Measurements from ENCODE around the gene WDR33.
A peak's percentile ranks its signal among the peaks of the same experiment; 100 is the strongest.

Gene WDR33

DNA sequence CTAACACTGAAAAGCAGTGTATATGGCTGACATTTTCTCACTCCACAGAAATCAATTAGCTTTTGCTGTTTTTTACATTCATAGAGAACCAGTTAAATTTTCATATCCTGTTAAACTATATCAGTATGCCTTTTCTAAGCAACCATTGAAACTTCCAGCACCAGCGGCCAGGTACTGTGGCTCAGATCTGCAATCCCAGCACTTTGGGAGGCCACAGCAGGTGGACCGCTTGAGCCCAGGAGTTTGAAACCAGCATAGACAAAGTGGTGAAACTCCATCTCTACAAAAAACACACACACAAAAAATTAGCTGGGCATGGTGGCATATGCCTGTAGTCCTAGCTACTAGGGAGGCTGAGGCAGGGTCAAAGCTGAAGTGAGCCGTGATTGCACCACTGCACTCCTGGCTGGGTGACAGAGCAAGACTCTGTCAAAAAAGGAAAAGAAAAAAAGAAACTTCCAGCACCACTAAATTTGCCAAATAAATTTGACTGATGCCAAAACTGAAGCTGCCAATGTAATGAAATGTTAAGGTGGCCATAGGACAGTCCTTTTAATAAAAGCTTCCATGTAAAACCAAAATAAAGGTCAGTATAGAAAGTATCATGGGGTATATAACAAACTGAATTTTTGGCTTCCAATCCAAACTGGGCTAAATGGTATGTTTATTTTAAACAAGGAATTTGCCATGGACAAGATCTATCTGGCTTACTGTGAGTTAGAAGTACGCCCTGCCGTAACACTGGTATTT is 106.2 kb downstream of the WDR33 start:
- no peak for DNase-seq
- in situ Hi-C loops (cut with HindIII; ENCODE audit: low pct_ligation_motif_present, low pct_unique_long_range_greater_than_20kb, low sequenced_read_pairs) = no loop called here

DNA sequence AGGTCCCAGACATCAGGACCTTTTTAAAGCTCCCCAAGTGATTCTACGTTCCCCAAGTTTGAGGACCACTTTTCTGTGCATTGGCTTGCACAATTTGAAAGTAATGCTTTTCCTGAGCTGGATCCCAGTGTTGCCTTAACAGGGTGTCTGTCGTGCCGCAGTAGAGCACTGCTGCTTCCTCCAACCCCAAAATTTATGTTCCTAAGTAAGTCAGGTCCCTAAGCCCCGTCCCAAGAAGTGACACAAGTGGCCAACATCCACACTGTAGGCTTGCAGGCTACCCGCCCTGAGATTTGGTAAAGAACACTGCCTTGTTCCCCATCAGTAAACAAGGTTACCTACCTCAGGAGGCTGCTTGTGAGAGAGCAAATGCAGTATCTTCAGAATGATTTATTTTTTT is 107.7 kb downstream of the WDR33 start:
- in situ Hi-C loops (cut with HindIII; ENCODE audit: low pct_ligation_motif_present, low pct_unique_long_range_greater_than_20kb, low sequenced_read_pairs) = no loop called here
- DNase-seq = no peak

DNA sequence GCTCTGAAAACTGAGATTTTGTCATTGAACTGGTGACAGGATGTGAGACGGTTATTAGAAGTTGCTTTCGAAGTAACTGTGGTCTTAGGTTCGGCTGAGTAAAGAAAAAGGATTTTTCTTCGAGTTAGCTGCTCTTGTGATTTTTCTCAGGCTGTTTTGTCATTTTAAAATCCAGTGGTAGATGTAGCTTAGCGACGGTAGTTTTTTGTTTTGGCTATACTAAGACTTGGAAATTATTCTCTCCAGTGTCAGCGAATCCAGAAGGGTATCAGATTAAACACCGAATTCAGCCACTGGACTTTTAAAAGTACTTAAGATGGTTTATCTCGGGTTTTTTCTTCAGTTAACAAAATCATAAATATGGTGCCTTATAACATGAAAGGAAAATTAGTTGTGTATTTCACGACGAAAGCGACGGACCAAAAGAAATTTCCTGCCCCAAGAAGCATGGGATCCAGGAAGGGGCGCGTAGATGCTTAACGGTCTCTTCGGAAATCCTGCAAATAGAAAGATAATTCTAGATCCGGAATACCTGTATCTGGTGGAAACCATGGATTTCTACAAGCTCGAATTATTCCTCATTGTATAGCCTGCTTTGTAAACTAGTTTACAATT is 108.5 kb downstream of the WDR33 start:
- DNase-seq = no peak
- in situ Hi-C loops (cut with HindIII; ENCODE audit: low pct_ligation_motif_present, low pct_unique_long_range_greater_than_20kb, low sequenced_read_pairs) = no loop called here

DNA sequence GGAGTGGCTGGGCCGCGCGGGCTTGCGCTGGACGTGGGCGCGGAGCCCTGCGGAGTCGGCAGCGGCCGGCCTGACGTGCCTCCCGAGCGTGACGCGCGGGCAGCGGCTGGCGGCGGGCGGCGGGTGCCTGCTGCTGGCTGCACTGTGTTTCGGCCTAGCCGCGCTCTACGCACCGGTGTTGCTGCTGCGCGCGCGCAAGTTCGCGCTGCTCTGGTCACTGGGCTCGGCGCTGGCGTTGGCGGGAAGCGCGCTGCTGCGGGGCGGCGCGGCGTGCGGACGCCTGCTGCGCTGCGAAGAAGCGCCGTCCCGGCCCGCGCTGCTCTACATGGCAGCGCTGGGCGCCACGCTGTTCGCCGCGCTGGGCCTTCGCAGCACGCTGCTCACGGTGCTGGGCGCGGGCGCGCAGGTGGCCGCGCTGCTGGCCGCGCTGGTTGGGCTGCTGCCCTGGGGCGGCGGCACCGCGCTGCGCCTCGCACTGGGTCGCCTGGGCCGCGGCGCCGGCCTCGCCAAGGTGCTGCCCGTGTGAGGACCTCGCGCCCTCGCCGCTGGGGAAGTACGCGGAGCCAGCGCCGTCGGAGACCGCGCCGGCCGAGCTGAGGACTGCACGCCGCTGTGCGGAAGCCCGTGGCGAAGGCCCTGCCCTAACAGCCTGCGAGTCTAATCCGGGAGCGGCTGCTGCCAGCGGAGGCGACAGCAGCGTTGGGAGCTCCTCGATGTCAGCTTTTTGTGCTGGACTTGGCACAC is 109.1 kb downstream of the WDR33 start:
- peak; percentile 80 for DNase-seq
- in situ Hi-C loops (cut with HindIII; ENCODE audit: low pct_ligation_motif_present, low pct_unique_long_range_greater_than_20kb, low sequenced_read_pairs) = no loop called here

DNA sequence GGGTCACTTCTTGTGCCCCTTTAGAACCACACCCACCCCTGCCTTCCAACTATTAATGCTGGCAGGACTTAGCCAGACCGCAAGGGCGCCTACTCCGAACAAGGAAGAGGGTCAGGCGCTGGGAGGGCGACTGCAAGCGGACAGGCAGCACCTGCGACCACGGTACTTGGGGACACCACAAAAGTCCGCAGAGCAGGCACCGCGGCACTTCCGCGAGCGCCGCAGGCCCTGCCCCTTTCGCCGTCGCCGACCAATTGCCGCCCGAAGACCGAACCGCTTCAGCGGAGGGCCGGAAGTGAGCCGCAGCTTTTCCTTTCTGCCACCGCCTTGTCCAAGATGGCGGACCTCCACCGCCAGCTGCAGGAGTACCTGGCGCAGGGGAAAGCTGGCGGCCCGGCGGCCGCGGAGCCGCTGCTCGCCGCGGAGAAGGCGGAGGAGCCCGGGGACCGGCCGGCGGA is 109.7 kb downstream of the WDR33 start, which contains the start of gene SFT2D3:
SFT2D3 (plus strand) TSS at position 305 of the 458 bp plus-strand sequence; CDS start at position 337, 32 bp downstream.
- DNase-seq = peak; percentile 90
- in situ Hi-C loops (cut with HindIII; ENCODE audit: low pct_ligation_motif_present, low pct_unique_long_range_greater_than_20kb, low sequenced_read_pairs) = no loop called here

DNA sequence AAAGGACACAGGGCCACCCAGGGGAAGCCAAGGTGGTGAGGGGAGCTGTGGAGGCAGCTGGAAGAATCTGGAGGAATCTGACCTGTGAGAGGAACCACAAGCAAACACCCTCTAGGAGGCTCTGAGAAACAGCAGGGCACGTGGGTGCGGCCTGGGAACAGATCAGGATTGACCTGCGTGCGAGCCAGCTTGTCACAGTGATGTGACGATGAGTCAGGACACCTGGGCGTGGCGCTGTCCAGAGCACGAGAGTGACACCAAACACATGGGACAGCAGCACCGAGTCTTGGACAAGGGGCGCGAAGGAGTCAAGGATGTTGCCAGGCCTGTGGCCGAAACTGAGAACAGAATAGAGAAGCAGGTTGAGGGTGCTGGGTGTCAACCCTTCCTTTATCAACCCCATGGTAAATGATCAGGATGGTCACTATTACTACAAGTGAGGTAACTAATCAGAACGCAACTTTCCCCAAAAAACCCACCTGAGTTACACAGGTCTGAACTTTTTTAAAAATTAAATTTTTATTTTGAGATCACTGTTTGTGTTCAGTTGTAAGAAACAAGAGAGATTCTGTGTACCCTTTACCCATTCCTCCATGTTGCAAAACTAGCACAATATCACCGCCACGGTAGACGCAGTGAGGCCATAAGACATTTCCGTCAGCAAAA is 110.3 kb downstream of the WDR33 start:
- in situ Hi-C loops (cut with HindIII; ENCODE audit: low pct_ligation_motif_present, low pct_unique_long_range_greater_than_20kb, low sequenced_read_pairs) = no loop called here
- no peak for DNase-seq

DNA sequence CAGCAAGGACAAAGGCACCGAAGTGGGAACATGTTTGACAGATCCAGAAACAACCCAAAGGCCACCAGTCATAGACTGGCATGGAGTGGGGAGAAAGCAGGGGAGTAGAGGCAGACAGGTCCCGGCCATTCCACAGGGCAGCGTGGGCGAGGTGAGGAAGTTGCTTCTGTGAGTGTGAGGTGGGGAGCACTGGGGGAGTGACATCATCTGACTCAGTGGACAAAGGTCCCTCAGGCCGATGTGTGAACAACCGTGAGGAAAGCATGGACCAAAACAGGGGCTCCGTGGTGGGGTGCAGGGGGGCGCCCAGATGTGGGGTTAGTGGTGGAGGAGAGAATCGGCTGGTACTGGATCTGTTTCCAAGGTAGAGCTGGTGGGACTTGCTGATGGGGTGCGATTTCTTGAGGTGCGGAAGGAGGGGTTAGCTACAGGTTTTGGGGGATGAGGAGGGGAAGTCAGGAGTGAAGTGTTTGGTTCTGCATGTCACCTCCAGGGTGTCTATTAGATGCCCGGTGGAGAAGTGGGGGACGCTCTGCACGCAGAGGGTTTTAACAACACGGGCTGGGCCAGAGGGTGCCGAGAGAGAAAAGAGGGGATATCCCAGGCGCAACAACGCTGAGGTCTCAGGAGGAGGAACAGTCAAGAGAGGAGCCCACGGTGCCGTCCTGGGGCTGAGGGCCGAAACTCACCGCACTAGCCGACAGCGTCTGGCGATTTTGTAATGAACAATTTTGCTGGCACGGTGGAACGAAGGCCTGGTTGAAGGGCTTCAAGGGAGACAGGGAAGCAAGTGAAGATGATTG is 112.2 kb downstream of the WDR33 start:
- in situ Hi-C loops (cut with HindIII; ENCODE audit: low pct_ligation_motif_present, low pct_unique_long_range_greater_than_20kb, low sequenced_read_pairs) = no loop called here
- no peak for DNase-seq

DNA sequence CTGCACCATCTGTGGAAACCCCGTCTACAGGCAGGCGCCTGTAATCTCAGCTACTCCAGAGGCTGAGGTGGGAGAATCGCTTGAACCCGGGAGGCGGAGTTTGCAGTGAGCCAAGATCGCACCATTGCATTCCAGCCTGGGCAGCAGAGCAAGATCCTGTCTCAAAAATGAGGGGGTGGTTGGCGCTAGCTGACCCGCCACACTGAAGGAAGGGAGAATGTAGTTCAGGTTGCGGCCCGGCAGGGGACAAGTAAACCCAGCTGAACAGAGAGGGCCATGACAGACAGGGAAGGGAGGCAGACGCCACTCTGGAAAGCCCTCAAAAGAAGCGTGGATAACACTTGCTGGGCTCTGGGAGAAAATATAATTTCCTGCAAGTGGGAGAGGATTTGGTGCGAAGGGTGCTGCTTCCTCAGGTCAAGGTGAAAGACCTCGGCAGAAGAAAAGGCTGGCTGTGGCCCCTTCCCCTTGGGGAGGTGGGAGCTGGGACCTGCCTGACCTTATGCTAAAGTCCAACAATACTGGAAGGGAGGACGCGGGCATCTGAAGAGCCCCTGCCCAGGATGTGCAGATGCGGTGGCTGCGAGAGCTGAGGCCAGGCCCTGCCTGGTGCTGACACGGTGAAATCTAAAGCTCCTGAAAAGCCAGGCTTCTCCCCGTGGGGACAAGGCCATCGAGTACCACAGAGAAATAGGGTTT is 113.3 kb downstream of the WDR33 start:
- in situ Hi-C loops (cut with HindIII; ENCODE audit: low pct_ligation_motif_present, low pct_unique_long_range_greater_than_20kb, low sequenced_read_pairs) = no loop called here
- no peak for DNase-seq

DNA sequence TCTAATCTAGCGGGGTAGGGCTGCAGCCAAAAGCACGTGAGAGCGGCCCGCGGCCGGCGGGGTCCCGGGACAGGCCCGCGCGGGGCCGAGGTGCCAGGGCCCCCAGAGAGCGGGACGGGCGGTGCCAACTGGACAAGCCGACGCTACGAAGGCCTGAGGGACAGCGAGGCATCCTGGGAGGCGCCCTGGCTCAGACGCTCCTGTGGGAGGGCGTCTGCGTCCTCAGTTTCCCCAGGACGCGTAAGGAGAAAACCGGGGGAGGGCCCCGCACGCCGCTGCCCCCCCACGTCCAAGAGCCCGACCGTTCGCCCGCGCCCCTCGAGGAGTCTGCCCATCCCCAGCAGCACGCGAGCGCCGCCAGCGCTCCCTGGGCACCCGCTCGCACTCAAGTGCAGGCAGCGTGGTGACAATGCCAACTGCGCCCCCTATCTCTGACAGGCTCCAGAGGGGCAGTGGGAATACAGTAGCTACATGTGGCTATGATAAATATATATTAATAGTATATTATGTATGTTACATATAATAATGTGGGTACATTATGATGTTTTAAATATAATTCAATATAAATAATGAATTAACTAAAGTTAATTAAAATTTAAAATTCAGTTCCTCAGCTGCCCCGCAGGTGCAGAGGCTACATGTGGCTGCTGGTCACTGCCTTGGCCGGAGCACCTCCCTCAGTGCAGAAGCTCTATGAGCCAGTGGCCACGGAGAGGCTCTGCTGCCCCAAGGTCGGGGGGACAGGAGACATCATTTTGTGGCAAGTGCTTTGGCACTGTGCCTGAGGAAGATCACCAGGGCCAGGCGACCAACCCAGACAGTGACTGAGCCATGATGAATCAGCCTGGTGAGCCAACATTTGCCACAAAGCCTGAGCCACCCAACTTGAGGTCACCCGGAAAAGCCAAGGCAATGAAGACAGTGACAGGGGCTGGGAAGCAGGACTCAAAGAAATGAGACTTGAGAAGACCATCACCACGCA is 115.2 kb downstream of the WDR33 start:
- peak; percentile 8 for DNase-seq

DNA sequence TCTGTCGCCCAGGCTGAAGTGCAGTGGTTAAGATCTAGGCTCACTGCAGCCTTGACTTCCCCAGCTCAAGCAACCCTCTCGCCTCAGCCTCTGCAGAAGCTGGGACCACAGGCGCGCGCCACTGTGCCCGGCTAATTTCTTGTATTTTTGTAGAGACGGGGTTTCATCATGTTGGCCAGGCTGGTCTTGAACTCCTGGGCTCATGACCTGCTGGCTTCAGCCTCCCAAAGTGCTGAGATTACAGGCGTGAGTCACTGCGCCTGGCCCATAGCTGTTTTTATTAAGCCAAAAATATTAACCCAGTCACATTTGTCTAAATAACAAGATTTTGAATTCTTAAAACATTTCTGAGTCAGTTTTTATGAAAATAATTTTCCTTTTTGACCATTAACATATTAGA is 116.0 kb downstream of the WDR33 start:
- in situ Hi-C loops (cut with HindIII; ENCODE audit: low pct_ligation_motif_present, low pct_unique_long_range_greater_than_20kb, low sequenced_read_pairs) = no loop called here
- no peak for DNase-seq

More for the DNA sequence above, 115.2 kb downstream of the WDR33 start:
- in situ Hi-C loops (cut with HindIII; ENCODE audit: low pct_ligation_motif_present, low pct_unique_long_range_greater_than_20kb, low sequenced_read_pairs) = no loop called here

DNA sequence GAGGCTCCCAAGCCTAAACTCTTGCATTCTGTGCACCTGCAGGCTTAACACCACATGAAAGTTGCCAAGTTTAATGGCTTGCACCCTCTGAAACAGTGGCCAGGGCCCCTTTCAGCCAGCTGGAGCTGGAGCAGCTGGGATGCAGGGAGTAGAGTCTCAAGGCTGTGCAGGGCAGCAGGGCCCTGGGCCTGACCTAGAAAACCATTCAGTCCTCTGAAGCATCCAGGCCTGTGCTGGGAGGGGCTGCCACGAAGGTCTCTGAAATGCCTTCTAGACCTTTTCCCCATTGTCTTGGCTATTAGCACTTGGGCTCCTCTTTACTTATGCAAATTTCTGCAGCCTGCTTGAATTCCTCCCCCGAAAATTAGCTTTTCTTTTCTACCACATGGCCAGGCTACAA is 120.3 kb downstream of the WDR33 start:
- DNase-seq = no peak
- in situ Hi-C loops (cut with HindIII; ENCODE audit: low pct_ligation_motif_present, low pct_unique_long_range_greater_than_20kb, low sequenced_read_pairs) = no loop called here

DNA sequence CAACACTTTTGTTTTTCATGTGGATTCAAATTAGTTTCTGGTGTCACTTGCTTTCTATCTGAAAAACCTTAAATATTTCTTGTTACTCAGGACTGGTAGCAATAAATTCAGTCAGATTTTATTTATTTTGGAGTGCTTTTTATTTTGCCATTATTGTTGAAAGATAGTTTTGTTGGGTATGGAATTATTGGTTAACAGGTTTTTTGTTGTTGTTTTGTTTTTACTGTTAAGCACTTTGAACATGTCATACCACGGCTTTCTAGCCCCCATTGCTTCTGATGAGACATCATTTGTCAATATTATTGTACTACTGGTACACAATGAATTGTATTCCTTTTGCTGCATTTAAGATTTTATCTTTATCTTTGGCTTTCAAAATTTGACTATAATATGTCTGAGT is 122.6 kb downstream of the WDR33 start:
- in situ Hi-C loops (cut with HindIII; ENCODE audit: low pct_ligation_motif_present, low pct_unique_long_range_greater_than_20kb, low sequenced_read_pairs) = no loop called here
- DNase-seq = no peak

DNA sequence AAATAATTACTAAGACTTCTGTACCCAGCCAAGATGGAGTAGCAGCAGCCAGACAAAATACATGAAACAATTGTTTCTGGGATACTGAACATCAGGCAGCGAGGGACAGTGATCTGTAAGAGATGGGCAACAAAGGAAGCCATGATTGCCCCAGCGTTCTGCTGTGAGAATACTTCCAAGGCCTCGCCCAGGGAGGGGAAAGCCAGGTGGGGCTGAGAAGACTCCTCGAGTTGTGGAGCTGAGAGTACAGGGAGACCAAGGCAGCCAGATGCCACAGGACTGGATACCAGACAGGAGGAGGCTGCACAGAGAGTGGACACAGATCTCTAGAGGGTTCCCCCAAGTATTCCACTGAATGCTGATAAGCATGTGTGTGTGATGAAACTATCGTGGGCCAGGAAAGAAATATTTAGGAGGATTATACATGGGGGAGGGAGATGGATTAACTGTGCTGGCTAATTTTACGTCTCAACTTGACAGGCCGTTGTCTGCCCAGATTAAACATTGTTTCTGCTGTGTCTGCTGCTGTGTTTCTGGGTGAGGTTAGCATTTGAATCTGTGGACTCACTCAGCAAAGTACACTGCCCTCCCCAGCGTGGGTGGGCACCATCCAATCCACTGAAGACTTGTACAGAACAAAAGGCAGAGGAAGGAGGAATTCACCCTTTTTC is 125.4 kb downstream of the WDR33 start:
- DNase-seq = no peak
- in situ Hi-C loops (cut with HindIII; ENCODE audit: low pct_ligation_motif_present, low pct_unique_long_range_greater_than_20kb, low sequenced_read_pairs) = no loop called here

DNA sequence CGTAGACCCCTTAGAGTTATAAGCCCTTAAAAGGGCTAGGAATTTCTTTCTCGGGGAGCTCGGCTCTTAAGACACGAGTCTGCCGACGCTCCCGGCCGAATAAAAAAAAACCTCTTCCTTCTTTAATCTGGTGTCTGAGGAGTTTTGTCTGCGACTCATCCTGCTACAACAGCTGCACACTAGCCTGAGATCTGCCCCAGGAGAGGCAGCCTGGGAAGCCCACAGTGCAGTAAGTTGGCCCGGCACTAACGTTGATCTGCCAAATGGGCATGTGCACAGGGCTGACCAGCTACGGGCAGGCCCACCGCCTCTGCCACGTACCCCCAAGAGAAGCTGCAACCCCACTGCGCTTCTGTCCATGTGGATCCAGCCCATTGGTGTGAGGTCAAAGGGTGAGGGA is 127.2 kb downstream of the WDR33 start:
- in situ Hi-C loops (cut with HindIII; ENCODE audit: low pct_ligation_motif_present, low pct_unique_long_range_greater_than_20kb, low sequenced_read_pairs) = no loop called here

DNA sequence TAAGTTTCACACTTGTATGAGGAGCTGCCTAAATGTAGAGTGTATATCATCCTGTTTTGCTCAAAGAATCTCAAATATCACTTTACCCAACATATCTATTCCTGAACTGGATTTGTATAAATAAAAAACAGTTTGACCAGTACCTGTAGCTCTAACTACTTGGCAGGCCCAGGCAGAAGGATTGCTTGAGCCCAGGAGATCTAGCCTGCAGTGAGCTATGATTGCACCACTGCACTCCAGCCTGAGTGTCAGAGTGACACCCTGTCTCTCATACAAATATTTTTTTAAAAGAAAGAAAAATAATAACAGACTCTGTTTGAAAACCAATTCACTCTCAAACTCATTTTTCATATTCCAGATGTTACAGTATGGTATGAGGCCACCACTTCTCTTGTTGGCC is 127.9 kb downstream of the WDR33 start:
- no peak for DNase-seq
- in situ Hi-C loops (cut with HindIII; ENCODE audit: low pct_ligation_motif_present, low pct_unique_long_range_greater_than_20kb, low sequenced_read_pairs) = no loop called here

More for the DNA sequence above, 127.2 kb downstream of the WDR33 start:
- peak; percentile 33 for DNase-seq

Measured in ACHN (cell line).